ENCODE data around the gene KCTD3. TPM values are rescaled to one million over a fixed set of nuclear protein-coding genes. Genes with fewer than 3 reads are reported as not detected.

Gene KCTD3
- total and polyA plus RNA-seq, 2 experiments from 2014 or later, result 36.7 to 61.2 TPM

DNA sequence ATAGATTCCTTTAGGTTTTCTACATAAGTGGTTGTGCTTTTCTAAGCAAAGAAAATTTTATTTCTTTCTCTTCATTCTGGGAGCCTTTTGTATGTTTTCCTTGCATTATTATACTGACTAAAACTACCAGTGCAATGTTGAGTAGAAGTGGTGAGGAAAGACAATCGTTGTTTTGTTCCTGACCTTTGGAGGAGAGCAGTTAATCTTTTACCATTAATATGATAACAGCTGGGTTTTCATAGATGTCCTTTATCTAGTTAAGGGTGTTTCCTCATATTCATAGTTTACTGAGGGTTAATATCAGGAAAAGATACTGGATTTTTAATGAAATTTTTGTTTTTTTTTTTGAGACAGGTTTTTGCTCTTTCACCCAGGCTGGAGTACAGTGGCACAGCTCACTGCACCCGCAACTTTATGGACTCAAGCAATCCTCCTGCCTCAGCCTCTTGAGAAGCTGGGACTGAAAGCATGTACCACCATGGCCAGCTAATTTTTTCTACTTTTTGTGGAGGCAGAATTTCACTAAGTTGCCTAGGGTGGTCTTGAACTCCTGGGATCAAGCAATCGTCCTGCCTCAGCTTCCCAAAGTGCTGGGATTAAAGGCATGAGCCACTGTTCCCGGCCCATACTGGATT lies 9.0 kb upstream of the KCTD3 start:
- DNase-seq (ENCODE audit: low spot score), result no peak
- TF ChIP-seq, protein P1, sequence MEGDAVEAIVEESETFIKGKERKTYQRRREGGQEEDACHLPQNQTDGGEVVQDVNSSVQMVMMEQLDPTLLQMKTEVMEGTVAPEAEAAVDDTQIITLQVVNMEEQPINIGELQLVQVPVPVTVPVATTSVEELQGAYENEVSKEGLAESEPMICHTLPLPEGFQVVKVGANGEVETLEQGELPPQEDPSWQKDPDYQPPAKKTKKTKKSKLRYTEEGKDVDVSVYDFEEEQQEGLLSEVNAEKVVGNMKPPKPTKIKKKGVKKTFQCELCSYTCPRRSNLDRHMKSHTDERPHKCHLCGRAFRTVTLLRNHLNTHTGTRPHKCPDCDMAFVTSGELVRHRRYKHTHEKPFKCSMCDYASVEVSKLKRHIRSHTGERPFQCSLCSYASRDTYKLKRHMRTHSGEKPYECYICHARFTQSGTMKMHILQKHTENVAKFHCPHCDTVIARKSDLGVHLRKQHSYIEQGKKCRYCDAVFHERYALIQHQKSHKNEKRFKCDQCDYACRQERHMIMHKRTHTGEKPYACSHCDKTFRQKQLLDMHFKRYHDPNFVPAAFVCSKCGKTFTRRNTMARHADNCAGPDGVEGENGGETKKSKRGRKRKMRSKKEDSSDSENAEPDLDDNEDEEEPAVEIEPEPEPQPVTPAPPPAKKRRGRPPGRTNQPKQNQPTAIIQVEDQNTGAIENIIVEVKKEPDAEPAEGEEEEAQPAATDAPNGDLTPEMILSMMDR (IDR thresholded peaks at IDR 0.05; ENCODE audit: poor library complexity), result no peak
- TF ChIP-seq EZH2phosphoT487 (IDR thresholded peaks at IDR 0.05; ENCODE audit: low read depth, severe bottlenecking, unreplicated experiment), result no peak
- TF ChIP-seq EZH2 (IDR thresholded peaks at IDR 0.05; ENCODE audit: borderline replicate concordance), result no peak
- Histone ChIP-seq H3K4me1 (ENCODE audit: insufficient read depth) (no peaks in the 10 kb centered on the region), H3K9me3 (ENCODE audit: low read depth) (no peaks in the 10 kb centered on the region), H3K9me2 (replicated peaks; ENCODE audit: insufficient read depth) (no peaks in the 10 kb centered on the region), H4K20me1 (ENCODE audit: insufficient read depth, poor library complexity, severe bottlenecking) (no peaks in the 10 kb centered on the region), H3K4me2 (peak overlapping the region; percentile 19), H2AFZ (no peak overlapping the region), H3K27me3 (no peaks in the 10 kb centered on the region), H3K4me3 (no peak overlapping the region), H3K36me3 (replicated peaks; ENCODE audit: insufficient read depth, low read depth) (no peaks in the 10 kb centered on the region), H3K27ac (no peak overlapping the region), H3K79me2 (no peaks in the 10 kb centered on the region)
- 66% methylated on average over 4 of the region's 4 CpGs for WGBS (ENCODE audit: low lambda C conversion rate, missing lambda C conversion rate)

DNA sequence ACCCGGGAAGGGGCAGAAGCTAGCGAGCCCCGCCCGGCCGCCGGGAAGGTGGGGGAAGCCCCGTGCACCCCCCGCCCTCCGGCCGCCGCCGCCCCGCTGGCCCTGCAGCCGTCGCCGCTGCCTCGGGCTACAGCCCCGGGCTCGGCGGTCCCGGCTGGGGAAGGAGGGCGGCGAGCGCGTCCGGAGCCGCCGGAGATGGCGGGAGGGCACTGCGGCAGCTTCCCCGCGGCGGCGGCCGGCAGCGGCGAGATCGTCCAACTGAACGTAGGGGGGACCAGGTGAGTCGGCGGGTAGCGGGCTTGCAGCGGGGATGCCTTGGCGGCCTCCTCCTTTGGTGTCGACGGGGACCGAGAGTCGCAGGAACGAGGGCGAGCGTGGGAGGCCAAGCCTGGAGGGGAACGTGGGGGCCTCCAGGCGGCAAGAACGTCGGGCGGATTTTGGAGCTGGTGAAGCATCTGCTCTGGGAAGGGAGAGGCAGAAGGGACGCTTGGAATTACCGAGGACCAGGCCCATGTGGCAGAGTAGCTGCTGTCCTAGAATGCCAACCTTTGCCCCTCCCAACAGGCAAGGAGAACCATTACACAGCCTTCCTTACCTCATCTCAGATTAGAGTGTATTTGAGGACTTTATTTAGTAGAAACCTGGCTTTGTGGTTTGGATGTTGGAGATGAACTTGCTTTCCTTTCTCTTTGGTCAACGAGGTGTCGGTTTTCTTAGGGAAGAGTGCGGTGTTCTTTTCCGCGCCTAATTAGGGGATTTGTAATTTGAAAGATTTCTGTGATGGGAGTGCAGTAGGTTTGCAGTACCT lies 591 bp downstream of the KCTD3 start:
- no peaks in the 10 kb centered on the region for H3K27me3 ChIP-seq
- H3K79me2 ChIP-seq, result peaks cover 55% of the 10 kb centered on the region
- H2AFZ ChIP-seq, result peak overlapping the region; percentile 72
- H3K9me2 ChIP-seq (replicated peaks; ENCODE audit: insufficient read depth), result no peaks in the 10 kb centered on the region
- H3K4me2 ChIP-seq, result peak overlapping the region; percentile 84
- no peaks in the 10 kb centered on the region for H3K36me3 ChIP-seq (replicated peaks; ENCODE audit: insufficient read depth, low read depth)
- peak overlapping the region; percentile 63 for H3K4me3 ChIP-seq
- DNase-seq (ENCODE audit: low spot score), result peak; percentile 64
- no peaks in the 10 kb centered on the region for H3K9me3 ChIP-seq (ENCODE audit: low read depth)
- H3K4me1 ChIP-seq (ENCODE audit: insufficient read depth), result peaks cover 26% of the 10 kb centered on the region
- whole genome bisulfite sequencing (ENCODE audit: low lambda C conversion rate, missing lambda C conversion rate), result under 1% methylated on average over 31 of the region's 63 CpGs
- H4K20me1 ChIP-seq (ENCODE audit: insufficient read depth, poor library complexity, severe bottlenecking), result peaks cover 15% of the 10 kb centered on the region
- peak overlapping the region; percentile 97 for H3K27ac ChIP-seq
- TF ChIP-seq, protein P1 (IDR thresholded peaks at IDR 0.05; ENCODE audit: poor library complexity), result no peak
- no peak for TF ChIP-seq EZH2phosphoT487 (IDR thresholded peaks at IDR 0.05; ENCODE audit: low read depth, severe bottlenecking, unreplicated experiment)
- TF ChIP-seq EZH2 (IDR thresholded peaks at IDR 0.05; ENCODE audit: borderline replicate concordance), result no peak

DNA sequence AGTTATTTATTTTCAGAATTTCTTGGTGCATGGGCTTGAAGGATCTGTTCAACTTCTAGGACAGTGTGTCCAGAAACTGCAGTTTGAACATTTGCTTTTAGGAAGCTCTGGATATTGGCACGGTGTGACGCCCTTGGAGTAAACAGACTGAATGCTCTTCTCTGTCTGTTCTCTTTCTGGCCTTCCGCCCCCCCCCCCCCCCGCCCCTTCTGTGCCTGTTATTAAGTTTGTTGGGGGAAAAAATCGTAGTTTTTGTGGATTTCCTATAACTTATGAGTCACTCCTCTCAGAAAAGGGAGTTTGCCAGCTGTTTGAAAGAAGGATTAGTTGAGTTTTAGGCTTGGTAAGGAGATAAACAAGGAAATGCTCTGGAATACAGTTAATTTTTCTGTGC lies 1.2 kb downstream of the KCTD3 start:
- TF ChIP-seq EZH2phosphoT487 (IDR thresholded peaks at IDR 0.05; ENCODE audit: low read depth, severe bottlenecking, unreplicated experiment) (no peak), EZH2 (IDR thresholded peaks at IDR 0.05; ENCODE audit: borderline replicate concordance) (no peak)
- TF ChIP-seq, protein P1 (IDR thresholded peaks at IDR 0.05; ENCODE audit: poor library complexity), result no peak
- Histone ChIP-seq H3K9me2 (replicated peaks; ENCODE audit: insufficient read depth) (no peaks in the 10 kb centered on the region), H3K27ac (peak overlapping the region; percentile 97), H2AFZ (peak overlapping the region; percentile 72), H3K4me3 (peak overlapping the region; percentile 63), H3K4me1 (ENCODE audit: insufficient read depth) (peaks cover 29% of the 10 kb centered on the region), H3K36me3 (replicated peaks; ENCODE audit: insufficient read depth, low read depth) (no peaks in the 10 kb centered on the region), H3K27me3 (no peaks in the 10 kb centered on the region), H3K79me2 (peaks cover 61% of the 10 kb centered on the region), H3K9me3 (ENCODE audit: low read depth) (no peaks in the 10 kb centered on the region), H4K20me1 (ENCODE audit: insufficient read depth, poor library complexity, severe bottlenecking) (peaks cover 19% of the 10 kb centered on the region), H3K4me2 (peak overlapping the region; percentile 84)
- WGBS (ENCODE audit: low lambda C conversion rate, missing lambda C conversion rate), result 4% methylated on average over 4 of the region's 5 CpGs
- peak; percentile 42 for DNase-seq (ENCODE audit: low spot score)
